Large intestine (tissue), 3 donors: ENCODE data around the gene TOX4. TPM values are rescaled to one million over a fixed set of nuclear protein-coding genes. Genes with fewer than 3 reads are reported as not detected.

Experiments used
- DNase-seq, 2 donors: peaks; one replicate each; pipeline versions ENCODE4 v3.0.0 to v3.0.0-alpha.2; 2013
- H3K27ac ChIP-seq: one replicate; pipeline ENCODE4 v1.5.1; 2013; ENCODE audit warnings: low read length
- H3K27me3 ChIP-seq: 2 replicates; pipeline ENCODE4 v1.6.1; 2013; ENCODE audit warnings: low read length; ENCODE audit not compliant: control insufficient read depth, insufficient read depth
- H3K36me3 ChIP-seq: 2 replicates; pipeline ENCODE4 v1.6.1; 2013; ENCODE audit warnings: low read length; ENCODE audit not compliant: control insufficient read depth, insufficient read depth
- H3K4me1 ChIP-seq: one replicate; pipeline ENCODE4 v1.6.1; 2013; ENCODE audit warnings: low read length; ENCODE audit not compliant: control insufficient read depth, insufficient read depth
- H3K4me3 ChIP-seq: one replicate; pipeline ENCODE4 v1.5.1; 2013; ENCODE audit warnings: low read length
- H3K9me3 ChIP-seq: one replicate; pipeline ENCODE4 v1.6.1; 2013; ENCODE audit warnings: mild to moderate bottlenecking, low read depth, low read length, moderate library complexity; ENCODE audit not compliant: control insufficient read depth
- WGBS: methylation state at CpG from one replicate; pipeline ENCODE4 v1.1.5; 2013; ENCODE audit warnings: low lambda C conversion rate; ENCODE audit not compliant: insufficient coverage; 5-methylcytosine and 5-hydroxymethylcytosine counted together
- polyA plus RNA-seq: library from polyadenylated mRNA; unstranded; fragments of 120-200 nt; gene quantifications from one replicate; pipeline ENCODE4 v1.2.1, GENCODE V29; 2013

TOX4 gene
- polyA plus RNA-seq, 1 donor, result 55.2 TPM

DNA sequence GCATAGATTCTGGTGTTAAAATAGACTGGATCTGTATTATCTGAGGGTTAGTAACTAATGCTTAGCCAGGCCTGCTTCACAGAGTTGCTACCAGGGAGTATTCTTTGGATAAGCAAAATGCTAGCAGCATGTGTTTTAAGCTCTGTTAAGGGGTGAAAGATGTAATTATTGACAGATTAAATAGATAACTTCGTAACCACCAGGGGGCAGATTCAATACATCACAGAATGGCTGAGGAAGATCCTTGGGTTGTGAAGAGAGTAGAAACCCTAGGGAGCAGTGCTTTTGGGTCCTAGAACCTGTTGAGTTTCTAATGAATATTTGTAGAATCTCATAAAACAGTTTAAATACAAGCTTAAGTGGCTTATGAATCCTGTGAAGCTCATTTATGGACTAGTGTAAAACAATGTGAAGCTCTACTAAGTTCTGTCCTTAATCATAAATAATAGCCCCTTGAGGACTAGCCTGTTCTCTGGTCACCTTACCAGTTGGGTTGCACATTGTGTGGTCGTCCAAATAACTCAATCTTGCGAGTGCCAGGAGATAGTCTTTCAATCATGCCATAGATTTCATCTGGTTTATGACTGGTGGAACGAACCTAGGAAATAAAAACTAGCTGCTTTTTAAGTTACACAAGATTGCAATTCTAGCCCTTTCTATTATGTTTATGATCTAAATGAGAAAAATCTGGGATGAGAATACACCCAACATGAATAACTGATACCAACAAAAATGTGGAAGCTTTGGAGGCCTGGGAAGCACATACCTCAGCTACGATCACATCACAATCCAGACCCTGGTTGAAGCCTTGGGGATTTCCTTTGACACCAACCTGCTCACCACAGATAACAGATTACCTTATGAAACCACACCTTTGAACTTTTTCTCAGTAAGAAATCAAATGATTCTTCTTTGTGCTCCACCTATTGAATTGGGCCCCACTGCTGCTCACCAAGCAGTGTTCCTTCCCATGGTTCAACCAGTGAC, 21.8 kb downstream of the TOX4 start:
- Histone ChIP-seq H3K27ac (no peak overlapping the region), H3K9me3 (no peaks in the 10 kb centered on the region), H3K27me3 (no peaks in the 10 kb centered on the region), H3K36me3 (peaks cover 80% of the 10 kb centered on the region), H3K4me3 (no peak overlapping the region), H3K4me1 (no peaks in the 10 kb centered on the region)
- WGBS, result no CpG with 5 or more reads among the region's 5 CpGs
- peak; percentile 21 to 32 for DNase-seq

DNA sequence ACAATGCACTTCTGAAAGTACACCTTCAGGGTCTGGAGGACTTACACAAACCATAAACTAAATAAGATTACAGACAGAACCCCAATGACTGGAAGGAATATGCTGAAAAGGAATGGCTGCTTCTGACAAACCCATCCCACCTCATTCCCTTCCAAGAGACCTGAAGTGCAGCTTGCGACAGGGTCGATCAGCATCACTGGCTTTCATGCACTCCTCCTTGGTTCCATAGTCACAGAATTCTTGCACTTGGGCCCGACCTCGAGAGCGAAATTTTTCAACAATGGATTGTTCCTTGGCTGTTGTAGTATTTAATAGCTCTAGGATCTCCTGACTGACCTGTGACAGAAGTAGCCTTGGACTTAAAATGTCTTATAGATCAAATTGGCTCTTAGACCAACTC, 24.6 kb downstream of the TOX4 start:
- H3K36me3 ChIP-seq, result peaks cover 58% of the 10 kb centered on the region
- no peaks in the 10 kb centered on the region for H3K27me3 ChIP-seq
- no peaks in the 10 kb centered on the region for H3K9me3 ChIP-seq
- WGBS, result no CpG with 5 or more reads among the region's 5 CpGs
- H3K4me3 ChIP-seq, result no peak overlapping the region
- no peak overlapping the region for H3K27ac ChIP-seq
- no peak for DNase-seq
- no peaks in the 10 kb centered on the region for H3K4me1 ChIP-seq

DNA sequence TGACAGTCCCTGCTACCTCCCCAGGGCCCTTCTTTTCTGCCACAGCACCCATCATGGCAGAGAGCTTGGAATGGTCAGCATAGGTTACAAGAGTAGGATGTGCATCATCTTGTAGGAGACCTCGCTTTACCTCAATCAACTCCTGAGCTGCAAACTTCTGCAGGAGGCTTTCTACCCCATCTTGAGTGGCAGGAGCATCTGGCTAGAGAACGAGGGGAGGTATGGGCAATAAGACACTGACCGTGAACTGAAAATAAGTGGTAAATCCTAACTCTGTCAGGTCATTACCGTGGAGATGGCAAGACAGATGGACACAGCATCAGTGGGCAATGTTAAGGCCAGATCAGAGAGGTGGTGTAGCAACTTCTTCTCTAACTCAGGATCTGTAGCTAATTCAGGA, 26.4 kb downstream of the TOX4 start:
- Histone ChIP-seq H3K36me3 (peaks cover 49% of the 10 kb centered on the region), H3K9me3 (no peaks in the 10 kb centered on the region), H3K4me3 (no peak overlapping the region), H3K4me1 (no peaks in the 10 kb centered on the region), H3K27me3 (no peaks in the 10 kb centered on the region), H3K27ac (no peak overlapping the region)
- no peak for DNase-seq
- WGBS, result 100% methylated on average over 2 of the region's 4 CpGs

DNA sequence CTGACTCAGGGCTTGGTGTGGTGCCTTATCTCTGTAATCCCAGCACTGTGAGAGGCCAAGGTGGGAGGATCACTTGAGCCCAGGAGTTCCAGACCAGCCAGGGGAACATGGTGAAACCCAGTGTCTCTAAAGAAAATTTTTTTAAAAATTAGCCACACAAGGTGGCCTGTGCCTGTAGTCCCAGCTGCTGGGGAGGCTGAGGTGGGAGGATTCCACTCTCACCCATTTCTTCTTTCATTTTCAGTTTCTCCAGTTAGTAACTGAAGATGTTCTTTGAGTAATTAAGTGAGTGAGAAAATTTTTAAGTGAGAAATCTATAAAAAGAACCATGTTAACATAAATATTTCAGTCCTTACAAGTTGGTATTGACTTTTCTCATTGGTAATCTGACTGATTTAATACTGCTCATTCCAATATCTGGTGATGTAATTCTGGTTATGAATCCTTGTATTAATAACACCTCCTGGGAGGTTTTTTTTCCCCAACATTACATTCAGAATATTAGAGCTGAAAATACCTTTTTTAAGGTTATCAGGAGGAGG, 28.1 kb downstream of the TOX4 start:
- H3K27me3 ChIP-seq, result no peaks in the 10 kb centered on the region
- H3K36me3 ChIP-seq, result peaks cover 41% of the 10 kb centered on the region
- no peaks in the 10 kb centered on the region for H3K9me3 ChIP-seq
- H3K4me1 ChIP-seq, result peaks cover 3% of the 10 kb centered on the region
- no peak overlapping the region for H3K4me3 ChIP-seq
- no peak overlapping the region for H3K27ac ChIP-seq
- DNase-seq, result no peak

DNA sequence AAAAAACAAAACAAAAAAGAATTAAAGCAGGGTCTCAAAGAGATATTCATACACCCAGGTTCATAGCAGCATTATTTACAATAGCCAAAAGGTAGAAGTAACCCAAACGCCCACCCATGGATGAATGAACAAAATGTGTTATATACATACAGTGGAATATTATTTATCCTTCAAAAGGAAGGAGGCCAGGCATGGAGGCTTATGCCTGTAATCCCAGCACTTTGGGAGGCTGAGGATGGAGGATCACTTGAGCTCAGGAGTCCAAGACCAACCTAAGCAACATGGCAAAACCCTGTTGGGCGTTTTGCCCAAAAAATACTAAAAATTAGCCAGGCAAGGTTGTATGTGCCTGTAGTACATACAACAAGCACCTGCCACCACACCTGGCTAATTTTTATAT, 29.6 kb downstream of the TOX4 start:
- WGBS, result no CpG with 5 or more reads among the region's 2 CpGs
- H3K27me3 ChIP-seq, result no peaks in the 10 kb centered on the region
- no peak overlapping the region for H3K27ac ChIP-seq
- H3K9me3 ChIP-seq, result no peaks in the 10 kb centered on the region
- no peak overlapping the region for H3K4me3 ChIP-seq
- no peak for DNase-seq
- H3K4me1 ChIP-seq, result peaks cover 3% of the 10 kb centered on the region
- H3K36me3 ChIP-seq, result peaks cover 30% of the 10 kb centered on the region

DNA sequence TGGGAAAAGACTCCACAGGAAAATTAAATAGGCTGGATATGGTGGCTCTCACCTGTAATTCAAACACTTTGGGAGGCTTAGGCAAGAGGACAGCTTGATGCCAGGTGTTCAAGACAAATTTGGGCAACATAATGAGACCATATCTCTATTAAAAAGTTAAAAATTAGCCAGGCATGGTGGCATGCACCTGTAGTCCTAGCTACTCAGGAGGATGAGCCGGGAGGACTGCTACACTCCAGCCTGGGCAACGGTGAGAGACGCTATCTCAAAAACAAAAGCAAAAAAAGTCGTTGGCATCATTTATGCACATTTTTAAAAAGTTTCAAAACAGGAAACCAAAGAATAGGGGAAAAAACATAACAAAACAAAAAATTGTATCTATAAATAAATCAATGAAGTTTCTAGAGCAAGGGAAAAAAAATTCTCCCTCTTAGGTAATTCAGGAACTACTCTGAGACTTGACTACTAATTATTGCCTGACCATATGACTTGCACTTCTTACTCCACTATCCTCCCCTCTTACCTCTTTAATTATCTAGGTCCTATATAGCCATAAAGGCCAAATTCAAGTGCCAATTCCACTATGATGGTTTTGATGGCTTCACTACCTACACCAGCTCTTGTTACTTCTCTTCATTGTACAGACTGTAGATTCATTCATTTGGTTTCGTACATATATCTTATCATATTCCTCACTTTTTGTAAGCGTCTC, 32.6 kb downstream of the TOX4 start:
- DNase-seq, result no peak
- Histone ChIP-seq H3K27ac (no peak overlapping the region), H3K9me3 (no peaks in the 10 kb centered on the region), H3K4me3 (no peak overlapping the region), H3K4me1 (peaks cover 3% of the 10 kb centered on the region), H3K27me3 (no peaks in the 10 kb centered on the region), H3K36me3 (peaks cover 11% of the 10 kb centered on the region)
- WGBS, result 96% methylated on average over 4 of the region's 6 CpGs

DNA sequence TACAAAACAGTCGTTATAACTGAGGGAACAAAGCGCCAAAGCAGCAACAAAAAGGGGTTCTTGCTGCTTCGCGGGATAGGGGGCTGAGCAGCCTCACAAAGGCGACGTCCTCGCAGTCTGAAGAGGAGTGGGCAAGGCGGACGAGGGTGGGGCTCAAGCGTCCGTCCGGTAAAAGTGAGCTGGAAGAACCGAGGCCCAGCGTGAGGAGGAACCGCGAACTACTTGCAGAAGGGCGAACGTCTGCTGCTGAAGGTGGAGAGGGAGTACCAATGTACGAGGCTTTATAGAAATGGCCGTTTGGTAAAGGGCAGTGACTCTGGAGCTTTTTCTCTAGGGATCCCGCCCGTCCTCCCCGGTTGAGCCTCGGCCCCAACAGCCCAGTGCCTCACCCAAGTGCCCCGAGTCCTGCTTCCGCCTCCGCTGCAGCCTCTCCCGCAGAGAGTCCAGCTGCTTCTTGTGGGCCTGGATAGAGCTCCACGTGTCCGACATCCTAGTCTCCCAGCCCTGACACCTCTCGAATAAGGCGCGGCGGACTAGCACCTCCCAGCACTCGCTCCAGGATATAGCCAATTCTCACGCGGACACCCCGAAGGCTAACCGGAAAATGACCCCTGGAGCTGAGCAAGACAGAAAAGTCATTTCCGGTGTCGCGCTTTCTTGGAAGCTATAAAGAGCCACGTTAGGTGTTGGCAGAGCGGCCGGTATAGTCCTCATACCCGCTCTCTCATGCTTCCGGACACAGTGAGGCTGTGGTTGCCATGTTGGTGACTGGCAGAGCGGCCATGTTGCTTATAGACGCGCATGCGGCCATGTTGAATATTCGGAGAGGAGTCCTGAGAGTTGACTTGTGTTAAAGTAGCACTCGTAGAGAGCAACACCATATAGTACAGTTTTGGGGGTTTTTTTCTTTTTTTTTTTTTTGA, 34.0 kb downstream of the TOX4 start, which contains the start of gene METTL3:
Gene METTL3 (minus strand): TSS at position 606 of the 923 bp plus-strand sequence. CDS start 117 bp downstream, at position 489.
- H3K27ac ChIP-seq, result peak within 1 kb of the TSS; percentile 82
- peaks cover 11% of the 10 kb centered on the region for H3K36me3 ChIP-seq
- WGBS, result no CpG with 5 or more reads among the region's 53 CpGs
- peak within 1 kb of the TSS; percentile 94 for H3K4me3 ChIP-seq
- H3K4me1 ChIP-seq, result peaks cover 3% of the 10 kb centered on the region
- peak; percentile 98 to 99 for DNase-seq
- H3K9me3 ChIP-seq, result no peaks in the 10 kb centered on the region
- H3K27me3 ChIP-seq, result no peaks in the 10 kb centered on the region

DNA sequence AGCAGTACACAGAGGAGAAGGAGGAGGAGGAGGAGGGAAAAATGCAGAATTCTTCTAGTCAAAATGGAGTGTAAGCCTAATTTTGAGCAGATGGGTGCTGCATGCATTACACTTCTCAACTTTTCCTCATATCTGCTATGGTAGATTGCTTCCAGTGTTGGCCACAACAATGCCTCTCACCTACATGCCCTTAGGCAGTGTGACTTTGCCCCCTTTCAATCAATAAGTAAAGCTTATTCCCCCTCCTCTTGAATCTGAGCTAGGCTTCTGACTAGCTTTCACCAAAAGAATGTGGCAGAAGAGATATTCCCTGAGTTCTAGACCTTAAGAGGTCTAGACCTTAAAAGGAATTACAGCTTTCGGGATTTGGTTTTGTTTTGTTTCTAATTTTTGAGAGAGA, 37.3 kb downstream of the TOX4 start:
- H3K27me3 ChIP-seq, result no peaks in the 10 kb centered on the region
- no peak for DNase-seq
- H3K4me1 ChIP-seq, result peaks cover 3% of the 10 kb centered on the region
- no peak overlapping the region for H3K27ac ChIP-seq
- peaks cover under 1% of the 10 kb centered on the region for H3K36me3 ChIP-seq
- no peak overlapping the region for H3K4me3 ChIP-seq
- no peaks in the 10 kb centered on the region for H3K9me3 ChIP-seq
- WGBS, result no CpG with 5 or more reads among the region's 1 CpG

DNA sequence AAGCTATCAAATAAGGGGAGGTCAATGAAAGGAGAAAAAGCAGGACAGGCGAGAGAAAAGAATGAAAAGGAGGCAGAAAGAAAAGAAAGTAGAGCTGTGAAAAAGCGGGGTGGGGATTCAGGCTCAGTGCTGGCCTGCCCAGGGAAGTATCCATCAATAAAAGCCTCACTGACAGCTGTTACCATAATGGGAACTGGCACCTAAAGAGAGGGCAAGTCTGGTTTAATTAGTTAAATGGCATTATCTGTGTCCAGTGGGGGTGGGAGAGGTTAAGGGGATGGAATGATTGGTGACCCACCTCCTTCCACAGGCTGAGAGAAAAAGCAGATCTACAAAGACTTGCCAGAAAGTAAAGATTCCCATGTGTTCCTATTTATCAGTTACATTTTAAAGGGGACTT, 41.7 kb downstream of the TOX4 start:
- Histone ChIP-seq H3K36me3 (no peaks in the 10 kb centered on the region), H3K4me1 (no peaks in the 10 kb centered on the region), H3K27ac (no peak overlapping the region), H3K27me3 (no peaks in the 10 kb centered on the region), H3K9me3 (no peaks in the 10 kb centered on the region), H3K4me3 (no peak overlapping the region)
- WGBS, result 79% methylated on average over 2 of the region's 2 CpGs
- DNase-seq, result no peak

DNA sequence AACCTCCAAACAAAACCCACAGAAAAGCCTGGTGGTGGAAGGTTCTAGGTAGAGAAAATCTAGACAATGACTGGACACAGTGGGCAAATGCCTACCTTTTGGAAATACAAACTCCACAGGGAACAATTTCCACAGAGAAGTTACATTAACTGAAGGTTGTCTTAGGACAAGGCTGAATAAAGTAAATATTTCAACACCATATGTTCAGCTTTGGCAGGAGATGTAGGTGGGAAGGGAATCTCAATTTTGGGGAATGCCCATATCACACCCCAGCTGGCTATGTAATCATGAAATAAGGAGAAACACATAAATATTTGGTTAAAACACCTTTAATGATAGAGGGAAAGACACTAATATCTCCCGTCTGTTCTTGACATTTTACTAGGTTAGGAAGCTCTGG, 43.8 kb downstream of the TOX4 start:
- no peaks in the 10 kb centered on the region for H3K36me3 ChIP-seq
- no peaks in the 10 kb centered on the region for H3K9me3 ChIP-seq
- H3K27ac ChIP-seq, result no peak overlapping the region
- no peaks in the 10 kb centered on the region for H3K4me1 ChIP-seq
- H3K4me3 ChIP-seq, result no peak overlapping the region
- H3K27me3 ChIP-seq, result no peaks in the 10 kb centered on the region
- no CpG with 5 or more reads among the region's 1 CpG for WGBS
- DNase-seq, result no peak
